GM19193 (cell line): ENCODE data around the gene FANCC.

Experiments used
- POLR2A ChIP-seq: IDR thresholded peaks from 4 replicates; pipeline ENCODE4 v1.6.1; 2011; ENCODE audit not compliant: insufficient read depth, insufficient read length; ENCODE audit errors: extremely low read depth

FANCC gene

DNA sequence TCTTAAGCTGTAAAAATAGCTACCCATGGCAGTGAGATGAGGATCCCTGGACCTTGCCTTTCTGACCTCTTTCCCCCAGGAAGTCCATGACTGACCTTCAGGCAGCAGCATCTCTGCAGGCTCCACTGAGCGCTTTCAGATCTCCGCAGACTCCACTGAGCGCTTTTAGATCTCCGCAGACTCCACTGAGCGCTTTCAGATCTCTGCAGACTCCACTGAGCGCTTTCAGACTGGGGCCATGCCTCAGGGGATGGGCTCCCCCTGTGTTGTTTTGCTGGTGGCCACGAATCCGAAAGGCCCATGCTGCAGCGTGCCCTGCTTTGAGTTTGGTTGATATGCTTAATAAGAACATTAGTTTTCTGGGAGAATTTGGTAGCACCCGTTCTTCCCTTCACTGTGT lies 254.2 kb downstream of the FANCC start:
- no peak for TF ChIP-seq POLR2A

DNA sequence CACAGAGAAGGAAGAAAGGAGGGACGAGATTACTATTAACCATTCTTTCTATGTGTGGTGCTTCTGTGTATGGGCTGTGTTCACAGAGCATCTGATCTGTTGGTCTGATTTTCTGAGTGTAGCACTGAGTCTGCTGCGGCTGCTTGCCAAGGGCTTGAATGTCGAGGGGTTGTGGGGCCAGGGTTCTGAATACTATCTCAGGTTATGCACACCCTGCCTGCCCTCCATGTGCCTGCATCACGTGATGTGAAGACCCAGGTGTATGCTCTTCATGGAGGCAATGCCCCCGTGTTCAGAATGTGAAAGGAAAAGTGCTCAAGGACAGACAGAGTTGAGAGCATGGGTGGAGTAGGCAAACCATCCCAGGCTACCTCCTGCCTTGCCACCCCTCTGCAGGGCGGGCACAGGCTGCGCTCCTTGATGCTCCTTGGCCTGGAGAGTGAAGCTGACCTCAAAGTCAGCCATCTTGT lies 254.9 kb downstream of the FANCC start:
- TF ChIP-seq POLR2A: no peak

DNA sequence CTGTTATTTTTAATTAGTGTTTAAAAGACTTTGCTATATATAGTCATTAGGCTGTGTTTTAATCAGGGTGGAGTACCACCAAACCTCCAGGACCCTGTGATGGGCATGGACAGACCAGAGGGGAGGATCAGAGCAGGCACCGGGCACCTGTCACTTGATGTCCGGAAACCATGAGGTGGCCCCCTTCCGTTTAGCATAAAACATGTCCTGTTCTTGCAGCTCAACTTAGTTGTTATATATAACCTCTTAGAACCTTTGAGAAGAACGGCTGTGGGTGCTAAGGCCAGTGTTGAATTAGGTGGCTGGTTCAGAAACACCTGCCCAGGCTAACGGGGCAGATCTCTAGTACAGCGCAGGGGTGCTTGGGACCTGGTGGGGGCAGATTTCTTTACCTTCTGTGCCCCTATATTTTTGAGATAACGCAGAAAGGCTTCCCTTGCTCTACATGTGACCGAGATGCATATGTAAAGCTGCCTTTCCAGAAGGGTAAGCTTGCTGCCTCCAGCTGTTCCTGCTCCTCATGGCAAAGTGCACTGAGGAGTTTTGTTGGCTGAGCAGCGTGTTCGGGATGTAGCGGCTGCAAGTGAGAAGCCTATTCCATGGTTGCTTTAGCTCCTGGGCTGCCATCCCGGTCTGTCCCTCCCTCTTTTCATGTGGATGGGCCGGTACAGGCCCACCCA lies 255.5 kb downstream of the FANCC start:
- no peak for TF ChIP-seq POLR2A

DNA sequence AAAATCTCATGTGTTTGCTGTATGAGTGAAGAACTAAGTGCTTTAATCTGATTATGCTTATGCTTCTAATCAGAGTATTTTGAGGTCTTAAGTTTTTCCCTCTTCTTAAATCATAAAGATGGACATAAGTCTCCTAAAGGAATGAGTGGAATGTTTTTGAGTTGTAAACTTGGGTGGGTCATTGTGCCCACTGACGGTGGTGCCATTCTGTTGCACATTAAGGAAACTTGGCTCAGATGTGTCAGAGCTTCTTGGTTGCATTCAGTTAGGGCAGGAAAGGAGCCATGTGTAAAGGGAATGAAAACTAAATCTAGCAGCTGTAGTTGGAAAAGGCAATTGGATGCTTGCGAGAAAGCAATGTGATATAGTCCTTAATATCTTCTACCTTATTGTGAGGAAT lies 256.6 kb downstream of the FANCC start:
- TF ChIP-seq POLR2A: no peak

DNA sequence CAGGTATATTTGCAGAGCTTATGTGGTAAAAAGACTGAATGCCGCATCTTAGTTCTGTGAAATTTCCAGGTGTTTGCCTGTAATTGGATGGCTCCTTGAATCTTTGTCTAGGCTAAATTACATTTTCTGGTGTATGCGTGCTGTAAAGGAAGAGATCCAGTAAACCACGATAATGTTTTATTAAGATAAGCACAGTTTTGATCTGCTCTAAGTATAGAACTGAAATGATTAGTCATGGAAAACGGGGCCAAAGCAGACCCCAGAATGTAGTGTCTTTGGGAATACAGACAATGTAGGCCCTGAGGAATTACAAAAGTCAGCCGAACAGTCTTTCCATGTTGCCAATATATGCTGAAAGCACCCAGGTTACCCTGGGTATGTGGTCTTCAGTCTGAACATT lies 257.3 kb downstream of the FANCC start:
- TF ChIP-seq POLR2A: no peak

DNA sequence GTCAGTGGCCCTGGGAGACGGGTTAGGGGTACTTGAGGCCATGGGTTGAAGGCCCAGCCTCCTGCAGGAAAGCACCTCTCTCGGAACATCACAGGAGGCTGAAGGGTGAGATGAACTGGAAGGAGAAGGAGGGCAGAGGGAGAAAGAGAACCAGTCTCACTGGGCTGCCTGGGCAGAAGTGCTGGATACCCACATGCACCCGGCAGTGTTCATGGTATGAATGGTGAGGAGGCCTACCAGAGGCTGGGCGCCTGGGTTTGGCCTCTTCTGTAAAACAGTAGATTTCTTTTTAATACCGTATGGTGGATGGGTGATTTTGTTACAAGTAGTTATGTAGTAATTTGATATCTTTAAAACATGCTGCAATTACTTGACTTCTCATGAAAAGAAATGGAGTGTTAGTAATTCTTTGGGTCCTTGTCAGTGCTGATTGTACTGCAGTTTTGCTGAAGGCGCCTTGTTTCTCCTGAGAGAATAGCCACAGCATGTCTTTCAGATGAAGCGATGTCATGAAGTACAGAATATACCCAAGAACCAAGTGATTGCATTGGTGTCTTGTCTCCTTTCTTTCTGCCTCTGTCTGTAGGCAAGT lies 258.6 kb downstream of the FANCC start:
- TF ChIP-seq POLR2A: no peak

DNA sequence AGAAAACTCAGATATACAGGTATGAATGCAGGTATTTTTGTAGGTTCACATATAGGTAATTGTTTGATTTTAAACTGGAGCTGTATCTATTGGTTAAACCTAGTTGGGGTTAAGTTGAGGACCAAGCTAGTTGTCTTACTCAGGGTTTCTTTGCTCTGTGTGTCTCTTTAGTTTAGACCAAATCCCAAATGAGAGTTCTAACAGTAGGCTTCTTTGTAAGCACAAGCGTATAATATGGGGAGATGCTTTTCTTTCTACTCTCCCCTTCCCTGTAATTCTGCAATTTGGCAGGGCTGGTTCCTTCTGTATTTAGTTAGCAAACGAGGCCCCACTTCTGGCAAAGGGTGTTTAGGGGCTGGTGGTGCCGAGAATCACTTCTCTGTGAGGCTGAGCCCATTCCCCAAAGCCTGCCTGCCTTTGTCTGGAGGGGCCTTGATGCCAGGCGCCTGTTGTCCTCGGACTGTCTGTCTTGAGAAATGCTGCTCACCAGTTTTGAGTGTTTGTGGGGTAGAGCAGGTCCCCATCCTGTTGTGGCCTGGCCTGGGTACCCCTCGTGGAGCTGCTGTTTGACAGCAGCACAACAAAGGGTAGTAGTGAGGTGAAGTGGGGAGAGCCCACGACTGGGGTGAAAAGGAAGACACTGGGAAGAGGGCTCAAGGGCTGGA lies 259.3 kb downstream of the FANCC start:
- no peak for TF ChIP-seq POLR2A

DNA sequence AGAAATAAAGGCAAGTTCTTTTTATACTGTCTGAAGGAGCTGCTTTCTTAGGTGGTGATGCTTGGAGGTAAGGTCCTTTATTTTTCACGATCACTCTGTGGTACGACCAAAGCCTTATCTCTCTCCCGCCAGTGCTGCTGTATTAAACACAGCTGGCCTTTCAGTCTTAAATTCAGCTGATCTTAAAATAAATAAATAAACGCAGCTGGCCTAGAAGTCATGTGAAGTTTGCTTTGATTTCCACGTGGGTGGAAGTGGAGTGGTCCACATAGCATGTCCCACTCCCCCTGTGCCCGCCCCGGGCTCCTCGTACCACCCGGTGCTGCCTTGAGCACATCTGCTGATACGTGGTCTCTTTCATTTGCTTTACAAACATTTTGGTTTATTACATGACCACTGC lies 260.4 kb downstream of the FANCC start:
- no peak for TF ChIP-seq POLR2A

DNA sequence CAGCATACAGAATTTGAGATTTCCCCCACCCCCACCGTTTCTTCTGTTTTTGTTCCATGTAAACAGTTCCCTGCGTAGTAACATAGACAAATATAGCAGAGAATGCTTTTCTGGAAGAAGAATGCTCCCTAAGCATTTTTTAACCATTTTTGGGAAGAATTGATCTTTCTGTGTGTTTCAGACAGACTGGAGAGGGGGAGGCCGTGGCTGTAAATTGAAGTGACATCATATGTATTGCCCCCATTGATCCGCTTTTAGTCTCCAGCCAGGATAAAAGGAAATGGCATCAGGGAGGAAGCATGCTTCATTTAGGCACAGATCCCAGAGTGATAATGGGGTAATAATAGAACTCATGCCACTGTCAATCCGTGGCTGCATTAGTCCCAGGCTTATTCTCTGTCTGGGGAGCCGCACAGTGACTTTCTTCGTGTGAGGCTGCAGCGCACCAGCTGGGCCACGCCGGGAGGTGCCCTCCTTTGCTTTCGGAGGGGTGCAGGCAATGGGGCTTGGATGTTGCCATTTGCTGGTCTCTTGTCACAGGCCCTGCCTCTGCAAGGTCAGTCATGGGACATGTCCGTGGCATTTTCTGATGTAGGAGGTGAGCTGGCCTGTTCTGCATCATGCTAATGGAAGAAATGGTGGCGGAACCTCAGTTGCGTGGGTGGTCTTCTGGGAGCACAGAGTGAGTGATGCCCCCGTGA lies 261.5 kb downstream of the FANCC start:
- no peak for TF ChIP-seq POLR2A

DNA sequence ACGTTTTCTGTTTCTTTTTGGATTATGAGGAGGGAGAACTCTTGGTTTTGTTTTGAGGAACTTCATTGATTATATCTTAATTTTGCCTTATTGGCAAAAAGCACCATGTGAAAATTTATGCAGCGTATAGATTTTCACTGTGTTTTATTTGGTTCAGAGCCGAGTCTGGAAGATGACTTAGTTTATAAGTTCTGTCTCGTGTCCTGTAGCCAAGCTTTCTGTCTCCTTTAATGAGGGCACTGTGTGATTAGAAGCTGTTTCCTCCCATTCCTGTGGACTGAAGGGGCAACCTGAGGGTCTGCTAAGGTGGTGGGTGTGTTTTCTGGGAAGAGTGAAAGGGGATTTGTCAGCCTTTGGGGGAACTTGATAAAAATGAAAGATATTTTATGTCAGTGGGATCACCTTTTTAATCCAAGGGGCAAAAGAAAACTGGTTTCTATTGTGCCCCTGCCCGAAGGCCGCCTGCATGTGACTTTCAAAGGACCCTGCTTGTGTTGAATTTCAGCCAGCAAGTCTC lies 262.1 kb downstream of the FANCC start:
- TF ChIP-seq POLR2A: no peak

DNA sequence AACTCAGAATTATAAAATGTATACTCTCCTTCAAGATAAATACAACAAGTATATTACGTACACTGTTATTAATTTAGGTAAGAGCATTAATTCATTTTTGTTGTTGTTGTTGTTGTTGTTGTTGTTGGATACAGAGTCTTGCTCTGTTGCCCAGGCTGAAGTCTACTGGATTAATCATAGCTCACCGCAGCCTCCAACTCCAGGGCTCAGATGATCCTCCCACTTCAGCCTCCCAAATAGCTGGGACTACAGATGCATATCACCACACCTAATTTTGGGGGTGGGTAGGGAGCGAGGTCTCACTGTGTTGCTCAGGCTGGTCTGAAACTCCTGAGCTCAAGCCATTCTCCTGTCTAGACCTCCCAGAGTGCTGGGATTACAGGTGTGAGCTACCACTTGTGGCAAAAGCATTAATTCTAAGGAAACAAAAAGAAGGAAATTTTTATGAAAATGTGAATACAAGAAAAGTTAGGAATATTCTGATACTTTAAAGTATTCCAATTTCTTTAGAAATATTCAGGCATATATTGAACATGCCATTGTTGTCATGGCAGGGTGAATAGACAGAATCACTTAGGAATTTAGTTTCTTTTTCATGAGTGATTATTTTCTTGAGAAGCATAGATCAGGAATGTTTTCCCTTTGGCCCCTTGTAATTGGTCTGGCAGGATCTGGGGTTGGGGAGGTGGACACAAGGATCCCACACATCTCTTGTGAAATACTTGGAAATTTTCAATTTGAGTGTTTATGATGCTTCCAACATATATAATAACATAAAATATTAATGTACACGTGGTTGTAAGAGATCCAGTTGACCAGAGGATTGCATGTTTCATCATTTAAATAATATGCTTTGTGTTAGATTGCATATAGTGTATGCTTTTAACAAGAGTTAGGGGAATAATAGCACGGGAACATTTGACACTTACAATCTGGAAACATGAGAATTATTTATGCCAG lies 263.6 kb downstream of the FANCC start:
- TF ChIP-seq POLR2A: no peak

DNA sequence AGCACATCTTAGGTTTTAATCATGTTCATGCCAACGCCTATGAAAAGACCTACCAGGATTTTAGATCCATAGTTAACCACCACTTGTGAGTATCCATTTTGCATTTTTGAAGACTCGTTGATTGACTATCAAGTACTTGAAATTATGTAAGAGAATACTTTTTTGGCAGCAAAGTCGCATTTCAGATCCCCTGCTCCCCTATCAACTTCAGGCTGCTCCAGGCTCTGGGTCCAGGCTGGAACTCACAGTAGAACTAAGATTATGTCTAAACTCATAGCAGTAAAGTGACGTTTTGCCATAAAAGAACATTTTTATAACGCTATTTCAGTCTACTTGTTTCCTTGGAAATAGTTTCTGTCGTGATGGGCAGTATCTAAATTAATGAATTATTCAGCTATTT lies 267.7 kb downstream of the FANCC start:
- TF ChIP-seq POLR2A: no peak
